ENCODE data around the gene ALOX15.
"Not testable (repeated sequence)": the region's sequence is repeated elsewhere in the genome, so short reads cannot be mapped to it uniquely, and the experiment has no call there.

ALOX15 gene

DNA sequence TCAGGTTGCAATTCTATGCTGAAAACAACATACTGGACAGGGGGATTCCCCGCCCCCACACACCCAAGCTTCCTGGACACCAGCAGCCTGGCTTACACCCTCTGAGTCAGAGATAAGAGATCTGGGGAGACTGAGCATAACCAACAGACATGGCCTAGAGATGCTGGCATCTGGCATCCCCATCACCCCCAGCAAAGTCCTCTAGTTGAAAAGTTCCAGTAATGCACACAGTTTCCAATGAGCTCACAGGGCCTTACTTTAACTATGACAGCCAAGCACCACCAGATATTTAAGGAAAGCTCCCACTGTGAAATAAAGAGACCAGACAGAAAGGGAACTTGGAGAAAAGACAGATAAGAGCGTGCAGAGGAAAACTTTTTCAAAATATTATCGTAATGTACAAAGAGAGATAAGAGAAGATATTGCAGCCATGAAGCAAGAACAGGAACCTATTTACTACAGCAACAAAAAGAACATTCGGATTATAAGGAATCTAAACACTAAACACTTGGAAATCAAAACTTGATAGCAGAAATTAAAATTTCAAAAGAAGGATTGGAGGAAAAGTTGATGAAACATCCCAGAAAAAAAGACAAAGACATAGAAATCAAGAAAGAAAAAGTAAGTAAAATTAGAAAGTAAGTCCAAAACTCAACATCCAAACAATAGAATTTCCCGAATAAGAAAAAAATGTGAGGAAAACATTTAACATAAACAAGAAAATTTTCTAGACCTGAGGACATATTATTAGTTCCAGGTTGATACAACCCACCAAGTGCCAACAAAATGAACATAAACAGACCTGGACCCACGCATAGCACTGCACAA lies 17.2 kb upstream of the ALOX15 start:
- no peak for DNase-seq (ENCODE audit: extremely low read depth, insufficient read length)
- Histone ChIP-seq H3K27me3 (replicated peaks; ENCODE audit: control insufficient read depth, insufficient read depth, low read length) (no peaks in the 10 kb centered on the region), H3K36me3 (ENCODE audit: control insufficient read depth, insufficient read depth, low read length) (no peaks in the 10 kb centered on the region), H3K4me3 (replicated peaks; ENCODE audit: low read depth, low read length) (no peak overlapping the region)
- TF ChIP-seq, protein P1, sequence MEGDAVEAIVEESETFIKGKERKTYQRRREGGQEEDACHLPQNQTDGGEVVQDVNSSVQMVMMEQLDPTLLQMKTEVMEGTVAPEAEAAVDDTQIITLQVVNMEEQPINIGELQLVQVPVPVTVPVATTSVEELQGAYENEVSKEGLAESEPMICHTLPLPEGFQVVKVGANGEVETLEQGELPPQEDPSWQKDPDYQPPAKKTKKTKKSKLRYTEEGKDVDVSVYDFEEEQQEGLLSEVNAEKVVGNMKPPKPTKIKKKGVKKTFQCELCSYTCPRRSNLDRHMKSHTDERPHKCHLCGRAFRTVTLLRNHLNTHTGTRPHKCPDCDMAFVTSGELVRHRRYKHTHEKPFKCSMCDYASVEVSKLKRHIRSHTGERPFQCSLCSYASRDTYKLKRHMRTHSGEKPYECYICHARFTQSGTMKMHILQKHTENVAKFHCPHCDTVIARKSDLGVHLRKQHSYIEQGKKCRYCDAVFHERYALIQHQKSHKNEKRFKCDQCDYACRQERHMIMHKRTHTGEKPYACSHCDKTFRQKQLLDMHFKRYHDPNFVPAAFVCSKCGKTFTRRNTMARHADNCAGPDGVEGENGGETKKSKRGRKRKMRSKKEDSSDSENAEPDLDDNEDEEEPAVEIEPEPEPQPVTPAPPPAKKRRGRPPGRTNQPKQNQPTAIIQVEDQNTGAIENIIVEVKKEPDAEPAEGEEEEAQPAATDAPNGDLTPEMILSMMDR (IDR thresholded peaks at IDR 0.05; ENCODE audit: insufficient read depth, low read length, poor library complexity, severe bottlenecking): no peak

DNA sequence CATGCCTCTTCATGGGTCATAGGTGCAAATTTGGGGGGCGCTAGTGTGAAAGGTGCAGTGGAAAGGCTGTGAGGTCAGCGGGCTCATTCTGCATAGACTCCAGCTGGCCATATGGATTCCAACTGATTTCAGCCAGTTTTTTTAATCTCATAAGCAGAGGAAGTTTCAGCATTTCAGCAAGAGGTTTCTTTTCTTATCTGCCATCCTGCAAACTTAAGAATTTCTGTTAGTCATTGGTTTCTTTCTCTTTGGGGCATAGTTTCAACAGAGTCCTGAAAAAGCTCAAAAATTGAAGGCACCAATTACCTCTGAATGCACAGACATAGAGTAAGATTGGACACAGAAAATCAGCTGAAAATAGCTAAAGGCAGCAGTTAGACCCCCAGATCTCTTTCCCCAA lies 16.2 kb upstream of the ALOX15 start:
- no peaks in the 10 kb centered on the region for H3K27me3 ChIP-seq (replicated peaks; ENCODE audit: control insufficient read depth, insufficient read depth, low read length)
- no peak for DNase-seq (ENCODE audit: extremely low read depth, insufficient read length)
- TF ChIP-seq, protein P1 (IDR thresholded peaks at IDR 0.05; ENCODE audit: insufficient read depth, low read length, poor library complexity, severe bottlenecking): no peak
- H3K4me3 ChIP-seq (replicated peaks; ENCODE audit: low read depth, low read length): no peak overlapping the region
- no peaks in the 10 kb centered on the region for H3K36me3 ChIP-seq (ENCODE audit: control insufficient read depth, insufficient read depth, low read length)

DNA sequence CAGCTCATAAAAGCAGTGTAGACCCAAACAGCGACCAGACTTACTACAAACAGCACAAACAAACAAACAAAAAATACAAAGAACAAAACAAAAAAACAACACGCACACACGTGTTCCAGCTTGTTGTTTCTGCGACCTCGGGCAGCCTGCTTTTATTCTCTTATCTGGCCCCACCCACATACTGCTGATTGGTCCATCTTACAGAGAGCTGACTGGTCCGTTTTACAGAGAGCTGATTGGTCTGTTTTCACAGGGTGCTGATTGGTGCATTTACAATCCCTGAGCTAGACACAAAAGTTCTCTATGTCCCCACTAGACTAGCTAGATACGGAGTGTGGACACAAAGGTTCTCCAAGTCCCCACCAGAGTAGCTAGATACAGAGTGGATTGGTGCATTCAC lies 14.5 kb upstream of the ALOX15 start:
- H3K4me3 ChIP-seq (replicated peaks; ENCODE audit: low read depth, low read length); DNase-seq (ENCODE audit: extremely low read depth, insufficient read length); H3K36me3 ChIP-seq (ENCODE audit: control insufficient read depth, insufficient read depth, low read length); H3K27me3 ChIP-seq (replicated peaks; ENCODE audit: control insufficient read depth, insufficient read depth, low read length): not testable (repeated sequence)

DNA sequence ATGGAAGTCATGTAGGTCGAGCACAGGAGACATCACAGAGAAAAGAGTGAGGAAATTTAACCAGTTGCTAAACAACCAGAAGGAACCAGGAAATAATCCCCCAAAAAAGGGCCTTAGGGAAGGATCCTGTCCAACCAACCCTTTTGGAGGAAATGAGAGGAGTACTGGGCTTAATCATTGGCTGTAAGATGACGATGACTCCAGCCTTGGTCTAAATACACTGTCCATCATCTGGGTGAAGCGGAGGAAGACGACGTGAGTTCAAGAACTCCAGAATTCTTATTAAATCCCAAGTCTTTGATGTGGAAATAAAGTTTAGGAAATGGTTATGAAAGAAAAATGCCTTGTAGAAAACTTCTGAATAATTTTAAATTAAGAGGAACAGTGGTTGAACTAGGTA lies 11.5 kb upstream of the ALOX15 start:
- TF ChIP-seq, protein P1 (IDR thresholded peaks at IDR 0.05; ENCODE audit: insufficient read depth, low read length, poor library complexity, severe bottlenecking): no peak
- Histone ChIP-seq H3K36me3 (ENCODE audit: control insufficient read depth, insufficient read depth, low read length) (no peaks in the 10 kb centered on the region), H3K4me3 (replicated peaks; ENCODE audit: low read depth, low read length) (no peak overlapping the region), H3K27me3 (replicated peaks; ENCODE audit: control insufficient read depth, insufficient read depth, low read length) (no peaks in the 10 kb centered on the region)
- no peak for DNase-seq (ENCODE audit: extremely low read depth, insufficient read length)

DNA sequence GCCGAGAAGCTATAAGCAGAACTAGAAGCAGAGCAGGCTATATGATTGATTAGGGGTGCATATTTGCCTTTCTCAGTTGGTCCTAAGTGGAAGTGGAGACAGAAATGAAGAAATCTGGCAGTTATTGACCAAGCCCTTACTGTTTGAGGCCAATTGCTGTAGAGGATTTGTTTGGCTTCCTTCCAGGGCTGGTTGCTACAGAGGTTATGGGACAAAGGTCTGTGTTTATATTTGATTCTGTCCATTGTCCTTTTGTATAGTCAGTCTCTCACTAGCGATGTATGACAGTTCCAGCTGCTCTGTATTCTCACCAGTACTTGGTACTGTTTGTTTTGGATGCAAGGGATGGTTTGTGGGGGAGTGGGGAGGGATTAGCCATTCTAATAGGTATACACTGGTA lies 7.3 kb upstream of the ALOX15 start:
- no peak for DNase-seq (ENCODE audit: extremely low read depth, insufficient read length)
- H3K4me3 ChIP-seq (replicated peaks; ENCODE audit: low read depth, low read length): no peak overlapping the region
- no peaks in the 10 kb centered on the region for H3K27me3 ChIP-seq (replicated peaks; ENCODE audit: control insufficient read depth, insufficient read depth, low read length)
- H3K36me3 ChIP-seq (ENCODE audit: control insufficient read depth, insufficient read depth, low read length): no peaks in the 10 kb centered on the region
- TF ChIP-seq, protein P1 (IDR thresholded peaks at IDR 0.05; ENCODE audit: insufficient read depth, low read length, poor library complexity, severe bottlenecking): no peak

DNA sequence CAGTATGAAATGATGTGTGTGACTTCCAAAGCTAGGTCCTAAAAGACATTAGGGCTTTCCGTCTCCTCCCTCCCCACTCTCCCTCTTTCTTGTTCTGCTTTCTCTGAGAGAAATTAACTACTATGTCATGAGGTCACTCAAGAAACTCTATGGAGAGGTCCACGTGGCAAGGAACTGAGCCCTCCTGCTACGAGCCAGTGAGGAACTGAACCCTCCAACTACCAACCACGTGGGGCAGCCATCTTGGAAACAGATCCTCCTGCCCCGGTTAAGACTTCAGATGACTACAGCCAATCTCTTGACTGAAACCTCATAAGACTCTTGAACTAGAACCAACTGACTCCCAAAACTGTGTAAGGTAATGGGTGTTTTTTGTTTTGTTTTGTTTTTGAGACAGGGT lies 4.2 kb upstream of the ALOX15 start:
- peaks cover 2% of the 10 kb centered on the region for H3K27me3 ChIP-seq (replicated peaks; ENCODE audit: control insufficient read depth, insufficient read depth, low read length)
- no peak overlapping the region for H3K4me3 ChIP-seq (replicated peaks; ENCODE audit: low read depth, low read length)

More for the DNA sequence above, 4.2 kb upstream of the ALOX15 start:
- TF ChIP-seq, protein P1 (IDR thresholded peaks at IDR 0.05; ENCODE audit: insufficient read depth, low read length, poor library complexity, severe bottlenecking): no peak
- DNase-seq (ENCODE audit: extremely low read depth, insufficient read length): no peak
- H3K36me3 ChIP-seq (ENCODE audit: control insufficient read depth, insufficient read depth, low read length): no peaks in the 10 kb centered on the region
